Measurements from ENCODE around the gene TPCN2.

GRCh38 chr11:69113646-69114340 is 65.1 kb downstream of the TPCN2 start:
- TF ChIP-seq, protein P1, sequence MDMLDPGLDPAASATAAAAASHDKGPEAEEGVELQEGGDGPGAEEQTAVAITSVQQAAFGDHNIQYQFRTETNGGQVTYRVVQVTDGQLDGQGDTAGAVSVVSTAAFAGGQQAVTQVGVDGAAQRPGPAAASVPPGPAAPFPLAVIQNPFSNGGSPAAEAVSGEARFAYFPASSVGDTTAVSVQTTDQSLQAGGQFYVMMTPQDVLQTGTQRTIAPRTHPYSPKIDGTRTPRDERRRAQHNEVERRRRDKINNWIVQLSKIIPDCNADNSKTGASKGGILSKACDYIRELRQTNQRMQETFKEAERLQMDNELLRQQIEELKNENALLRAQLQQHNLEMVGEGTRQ (IDR thresholded peaks at IDR 0.05; ENCODE audit: low read depth, low read length) = no peak
- no peak for TF ChIP-seq RCOR1 (IDR thresholded peaks at IDR 0.05; ENCODE audit: insufficient replicate concordance, low read length)
- TF ChIP-seq, protein P2, sequence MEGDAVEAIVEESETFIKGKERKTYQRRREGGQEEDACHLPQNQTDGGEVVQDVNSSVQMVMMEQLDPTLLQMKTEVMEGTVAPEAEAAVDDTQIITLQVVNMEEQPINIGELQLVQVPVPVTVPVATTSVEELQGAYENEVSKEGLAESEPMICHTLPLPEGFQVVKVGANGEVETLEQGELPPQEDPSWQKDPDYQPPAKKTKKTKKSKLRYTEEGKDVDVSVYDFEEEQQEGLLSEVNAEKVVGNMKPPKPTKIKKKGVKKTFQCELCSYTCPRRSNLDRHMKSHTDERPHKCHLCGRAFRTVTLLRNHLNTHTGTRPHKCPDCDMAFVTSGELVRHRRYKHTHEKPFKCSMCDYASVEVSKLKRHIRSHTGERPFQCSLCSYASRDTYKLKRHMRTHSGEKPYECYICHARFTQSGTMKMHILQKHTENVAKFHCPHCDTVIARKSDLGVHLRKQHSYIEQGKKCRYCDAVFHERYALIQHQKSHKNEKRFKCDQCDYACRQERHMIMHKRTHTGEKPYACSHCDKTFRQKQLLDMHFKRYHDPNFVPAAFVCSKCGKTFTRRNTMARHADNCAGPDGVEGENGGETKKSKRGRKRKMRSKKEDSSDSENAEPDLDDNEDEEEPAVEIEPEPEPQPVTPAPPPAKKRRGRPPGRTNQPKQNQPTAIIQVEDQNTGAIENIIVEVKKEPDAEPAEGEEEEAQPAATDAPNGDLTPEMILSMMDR (conservative IDR thresholded peaks at IDR 0.05; ENCODE audit: low read depth, low read length) = no peak
- no peak for TF ChIP-seq POLR2A (IDR thresholded peaks at IDR 0.05; ENCODE audit: low read depth, low read length)
- TF ChIP-seq NFE2L2 (IDR thresholded peaks at IDR 0.05; ENCODE audit: low read depth, low read length) = no peak
- no peak for TF ChIP-seq FOS (IDR thresholded peaks at IDR 0.05; ENCODE audit: low read depth, low read length)
- no peak for TF ChIP-seq BHLHE40 (IDR thresholded peaks at IDR 0.05; ENCODE audit: low read depth, low read length)
- TF ChIP-seq, protein P3, sequence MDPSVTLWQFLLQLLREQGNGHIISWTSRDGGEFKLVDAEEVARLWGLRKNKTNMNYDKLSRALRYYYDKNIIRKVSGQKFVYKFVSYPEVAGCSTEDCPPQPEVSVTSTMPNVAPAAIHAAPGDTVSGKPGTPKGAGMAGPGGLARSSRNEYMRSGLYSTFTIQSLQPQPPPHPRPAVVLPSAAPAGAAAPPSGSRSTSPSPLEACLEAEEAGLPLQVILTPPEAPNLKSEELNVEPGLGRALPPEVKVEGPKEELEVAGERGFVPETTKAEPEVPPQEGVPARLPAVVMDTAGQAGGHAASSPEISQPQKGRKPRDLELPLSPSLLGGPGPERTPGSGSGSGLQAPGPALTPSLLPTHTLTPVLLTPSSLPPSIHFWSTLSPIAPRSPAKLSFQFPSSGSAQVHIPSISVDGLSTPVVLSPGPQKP (IDR thresholded peaks at IDR 0.05; ENCODE audit: borderline replicate concordance, low read depth, low read length) = no peak
- TF ChIP-seq SMC3 (IDR thresholded peaks at IDR 0.05; ENCODE audit: low read depth, low read length) = no peak

All from IMR-90 (cell line).